ENCODE measurements around the gene PRRX2. TPM values are rescaled to one million over a fixed set of nuclear protein-coding genes. Genes with fewer than 3 reads are reported as not detected.

The PRRX2 gene
- total and polyA plus RNA-seq, 2 experiments from 2014 or later = 141 to 169 TPM

GRCh38 chr9:129672702-129673101 lies 7.3 kb downstream of the PRRX2 start:
- Histone ChIP-seq H4K20me1 (ENCODE audit: insufficient read depth) (no peaks in the 10 kb centered on the region), H3K4me2 (ENCODE audit: unreplicated experiment) (no peak overlapping the region), H3K27ac (no peak overlapping the region), H3K79me2 (ENCODE audit: insufficient read depth) (peaks cover 99% of the 10 kb centered on the region), H3K4me1 (ENCODE audit: insufficient read depth) (peaks cover 62% of the 10 kb centered on the region), H3K27me3 (replicated peaks; ENCODE audit: insufficient read depth) (no peaks in the 10 kb centered on the region), H3K36me3 (ENCODE audit: low read depth) (no peaks in the 10 kb centered on the region), H3K9me3 (ENCODE audit: low read depth) (no peaks in the 10 kb centered on the region), H3F3A (ENCODE audit: insufficient read depth) (peaks cover 45% of the 10 kb centered on the region), H3K9ac (no peak overlapping the region), H3K4me3 (no peak overlapping the region), H3K9me2 (ENCODE audit: insufficient read depth) (no peaks in the 10 kb centered on the region), H2AFZ (no peak overlapping the region)
- 88 to 91% methylated on average over 8 of the region's 8 CpGs for WGBS, 2 experiments (ENCODE audit: low coverage in 1 of 2, low lambda C conversion rate in 2 of 2, missing lambda C conversion rate in 2 of 2)
- TF ChIP-seq EZH2phosphoT487 (IDR thresholded peaks at IDR 0.05; ENCODE audit: insufficient read depth, low read depth) (no peak), EZH2 (IDR thresholded peaks at IDR 0.05; ENCODE audit: insufficient read depth, poor library complexity, severe bottlenecking) (no peak)
- DNase-seq = no peak
- in situ Hi-C loops (cut with MboI) = no loop called here

GRCh38 chr9:129673602-129674001 lies 8.2 kb downstream of the PRRX2 start:
- Histone ChIP-seq H4K20me1 (ENCODE audit: insufficient read depth) (no peaks in the 10 kb centered on the region), H3K9me2 (ENCODE audit: insufficient read depth) (no peaks in the 10 kb centered on the region), H3K36me3 (ENCODE audit: low read depth) (no peaks in the 10 kb centered on the region), H3K27ac (no peak overlapping the region), H3F3A (ENCODE audit: insufficient read depth) (peaks cover 39% of the 10 kb centered on the region), H3K4me2 (ENCODE audit: unreplicated experiment) (no peak overlapping the region), H3K4me3 (no peak overlapping the region), H3K4me1 (ENCODE audit: insufficient read depth) (peaks cover 55% of the 10 kb centered on the region), H3K9me3 (ENCODE audit: low read depth) (no peaks in the 10 kb centered on the region), H3K9ac (peak overlapping the region; percentile 71), H3K27me3 (replicated peaks; ENCODE audit: insufficient read depth) (no peaks in the 10 kb centered on the region), H2AFZ (no peak overlapping the region), H3K79me2 (ENCODE audit: insufficient read depth) (peaks cover 99% of the 10 kb centered on the region)
- no peak for DNase-seq
- TF ChIP-seq EZH2 (IDR thresholded peaks at IDR 0.05; ENCODE audit: insufficient read depth, poor library complexity, severe bottlenecking) (no peak), EZH2phosphoT487 (IDR thresholded peaks at IDR 0.05; ENCODE audit: insufficient read depth, low read depth) (no peak)
- WGBS, 2 experiments (ENCODE audit: low coverage in 1 of 2, low lambda C conversion rate in 2 of 2, missing lambda C conversion rate in 2 of 2) = 68 to 78% methylated on average over 12 of the region's 12 CpGs
- in situ Hi-C loops (cut with MboI) = no loop called here

- Histone ChIP-seq H3K36me3 (ENCODE audit: low read depth) (no peaks in the 10 kb centered on the region), H3K4me1 (ENCODE audit: insufficient read depth) (peaks cover 49% of the 10 kb centered on the region), H3K9ac (peak overlapping the region; percentile 71), H3K9me3 (ENCODE audit: low read depth) (no peaks in the 10 kb centered on the region), H3K27me3 (replicated peaks; ENCODE audit: insufficient read depth) (no peaks in the 10 kb centered on the region), H3K9me2 (ENCODE audit: insufficient read depth) (no peaks in the 10 kb centered on the region), H3K79me2 (ENCODE audit: insufficient read depth) (peaks cover 100% of the 10 kb centered on the region), H3F3A (ENCODE audit: insufficient read depth) (peaks cover 34% of the 10 kb centered on the region), H4K20me1 (ENCODE audit: insufficient read depth) (no peaks in the 10 kb centered on the region), H3K27ac (peak overlapping the region; percentile 7; the same call in 1 of the 2 replicates), H2AFZ (no peak overlapping the region), H3K4me3 (no peak overlapping the region), H3K4me2 (ENCODE audit: unreplicated experiment) (peak overlapping the region; percentile 6)
- 39 to 91% methylated on average over 4 to 7 of the region's 7 CpGs for WGBS, 2 experiments (ENCODE audit: low coverage in 1 of 2, low lambda C conversion rate in 2 of 2, missing lambda C conversion rate in 2 of 2)
- no peak for TF ChIP-seq EZH2 (IDR thresholded peaks at IDR 0.05; ENCODE audit: insufficient read depth, poor library complexity, severe bottlenecking)
- in situ Hi-C loops (cut with MboI) = no loop called here
- DNase-seq = no peak
These were observed 8.8 kb downstream of the PRRX2 start for GRCh38 chr9:129674229-129674628.

GRCh38 chr9:129675620-129676019 lies 10.2 kb downstream of the PRRX2 start:
- in situ Hi-C loops (cut with MboI) = no loop called here
- Histone ChIP-seq H3K4me1 (ENCODE audit: insufficient read depth) (peaks cover 35% of the 10 kb centered on the region), H2AFZ (no peak overlapping the region), H3K27me3 (replicated peaks; ENCODE audit: insufficient read depth) (no peaks in the 10 kb centered on the region), H3K27ac (peak overlapping the region; percentile 49), H3K9ac (peak overlapping the region; percentile 71), H4K20me1 (ENCODE audit: insufficient read depth) (no peaks in the 10 kb centered on the region), H3K4me3 (no peak overlapping the region), H3K79me2 (ENCODE audit: insufficient read depth) (peaks cover 98% of the 10 kb centered on the region), H3K36me3 (ENCODE audit: low read depth) (no peaks in the 10 kb centered on the region), H3K9me3 (ENCODE audit: low read depth) (no peaks in the 10 kb centered on the region), H3K4me2 (ENCODE audit: unreplicated experiment) (peak overlapping the region; percentile 32), H3F3A (ENCODE audit: insufficient read depth) (peaks cover 23% of the 10 kb centered on the region; the same call in 1 of the 2 replicates), H3K9me2 (ENCODE audit: insufficient read depth) (no peaks in the 10 kb centered on the region)
- peak; percentile 54 for DNase-seq
- whole genome bisulfite sequencing, 2 experiments (ENCODE audit: low coverage in 1 of 2, low lambda C conversion rate in 2 of 2, missing lambda C conversion rate in 2 of 2) = 23 to 30% methylated on average over 24 to 27 of the region's 27 CpGs
- TF ChIP-seq EZH2 (IDR thresholded peaks at IDR 0.05; ENCODE audit: insufficient read depth, poor library complexity, severe bottlenecking) (no peak), EZH2phosphoT487 (IDR thresholded peaks at IDR 0.05; ENCODE audit: insufficient read depth, low read depth) (no peak)

- H3K4me2 ChIP-seq (ENCODE audit: unreplicated experiment) = peak overlapping the region; percentile 31
- in situ Hi-C loops (cut with MboI) = no loop called here
- H3K9me3 ChIP-seq (ENCODE audit: low read depth) = no peaks in the 10 kb centered on the region
- peak overlapping the region; percentile 71 for H3K9ac ChIP-seq
- H4K20me1 ChIP-seq (ENCODE audit: insufficient read depth) = no peaks in the 10 kb centered on the region
- no peak overlapping the region for H2AFZ ChIP-seq
- H3K27ac ChIP-seq = peak overlapping the region; percentile 49
- no peaks in the 10 kb centered on the region for H3K27me3 ChIP-seq (replicated peaks; ENCODE audit: insufficient read depth)
- H3K4me3 ChIP-seq = no peak overlapping the region
- H3K4me1 ChIP-seq (ENCODE audit: insufficient read depth) = peaks cover 28% of the 10 kb centered on the region
- TF ChIP-seq EZH2 (IDR thresholded peaks at IDR 0.05; ENCODE audit: insufficient read depth, poor library complexity, severe bottlenecking) (no peak), EZH2phosphoT487 (IDR thresholded peaks at IDR 0.05; ENCODE audit: insufficient read depth, low read depth) (no peak)
- peaks cover 16% of the 10 kb centered on the region; the same call in 1 of the 2 replicates for H3F3A ChIP-seq (ENCODE audit: insufficient read depth)
- 40 to 44% methylated on average over 4 of the region's 4 CpGs for WGBS, 2 experiments (ENCODE audit: low coverage in 1 of 2, low lambda C conversion rate in 2 of 2, missing lambda C conversion rate in 2 of 2)
- peaks cover 98% of the 10 kb centered on the region for H3K79me2 ChIP-seq (ENCODE audit: insufficient read depth)
- H3K9me2 ChIP-seq (ENCODE audit: insufficient read depth) = no peaks in the 10 kb centered on the region
- DNase-seq = no peak
- no peaks in the 10 kb centered on the region for H3K36me3 ChIP-seq (ENCODE audit: low read depth)
These were observed 10.8 kb downstream of the PRRX2 start for GRCh38 chr9:129676287-129676686.
